GM12878 (cell line): ENCODE measurements around the gene FAM114A1. TPM values are rescaled to one million over a fixed set of nuclear protein-coding genes. Genes with fewer than 3 reads are reported as not detected.

Experiments used
- ASH2L ChIP-seq: fragments of 300-600, 200-600 bp; sonication (generic); IDR thresholded peaks from 2 replicates; pipeline ENCODE4 v1.6.1; 2017; ENCODE audit warnings: low read depth, mild to moderate bottlenecking, borderline replicate concordance
- ATF2 ChIP-seq: IDR thresholded peaks from 2 replicates; pipeline ENCODE4 v1.6.1; 2012; ENCODE audit warnings: low read length, inconsistent platforms
- ATF7 ChIP-seq: fragments of 450-650 bp; IDR thresholded peaks from 2 replicates; pipeline ENCODE4 v1.6.1; 2016; ENCODE audit warnings: low read depth, mild to moderate bottlenecking
- CREM ChIP-seq: IDR thresholded peaks from 2 replicates; pipeline ENCODE4 v1.6.1; 2014; ENCODE audit warnings: antibody characterized with exemption, low read depth
- CTCF ChIP-seq, 3 experiments: IDR thresholded peaks in 2 of 3; conservative IDR thresholded peaks in 1 of 3; 2 replicates each; pipeline ENCODE4 v1.5.1; 2011; ENCODE audit warnings: low read depth in 3 of 3, low read length in 3 of 3, mild to moderate bottlenecking in 3 of 3, control low read depth in 2 of 3, moderate library complexity in 2 of 3, inconsistent platforms in 1 of 3, mixed read lengths in 1 of 3; ENCODE audit not compliant: control insufficient read depth in 2 of 3, insufficient read depth in 1 of 3; ENCODE audit errors: extremely low read depth in 1 of 3
- ESRRA ChIP-seq: IDR thresholded peaks from 2 replicates; pipeline ENCODE4 v1.6.1; 2012; ENCODE audit warnings: mild to moderate bottlenecking, low read length, improper control_type of control experiment
- EZH2 ChIP-seq: IDR thresholded peaks from 2 replicates; pipeline ENCODE4 v1.6.1; 2012; ENCODE audit warnings: low read depth, mild to moderate bottlenecking, control low read depth, inconsistent platforms, low read length, borderline replicate concordance; ENCODE audit not compliant: control insufficient read depth
- HCFC1 ChIP-seq: fragments of 150-350 bp; IDR thresholded peaks from 2 replicates; pipeline ENCODE4 v1.6.1; 2014; ENCODE audit warnings: low read length
- JUNB ChIP-seq: IDR thresholded peaks from 2 replicates; pipeline ENCODE4 v1.6.1; 2016; ENCODE audit warnings: antibody characterized with exemption, mild to moderate bottlenecking
- LARP7 ChIP-seq: fragments of 450-650 bp; IDR thresholded peaks from 2 replicates; pipeline ENCODE4 v1.6.1; 2017; ENCODE audit warnings: mild to moderate bottlenecking
- MYC ChIP-seq: IDR thresholded peaks from 2 replicates; pipeline ENCODE4 v1.6.1; 2011; ENCODE audit warnings: mild to moderate bottlenecking, low read length, moderate library complexity, inconsistent platforms; ENCODE audit not compliant: insufficient read depth, insufficient replicate concordance, insufficient read length, severe bottlenecking
- NR2C1 ChIP-seq: fragments of 450-650 bp; IDR thresholded peaks from 2 replicates; pipeline ENCODE4 v1.6.1; 2017; ENCODE audit warnings: antibody characterized with exemption, mild to moderate bottlenecking, moderate library complexity
- NR2C2 ChIP-seq: IDR thresholded peaks from 2 replicates; pipeline ENCODE4 v1.6.1; 2011; ENCODE audit warnings: borderline replicate concordance, low read depth; ENCODE audit not compliant: control insufficient read depth, insufficient read length
- NRF1 ChIP-seq: conservative IDR thresholded peaks from 2 replicates; pipeline ENCODE4 v1.6.1; 2011; ENCODE audit warnings: mild to moderate bottlenecking, low read depth, low read length, improper control_type of control experiment
- PAX5 ChIP-seq: IDR thresholded peaks from 2 replicates; pipeline ENCODE4 v1.6.1; 2011; ENCODE audit warnings: low read depth, low read length, borderline replicate concordance
- PBX3 ChIP-seq: IDR thresholded peaks from 2 replicates; pipeline ENCODE4 v1.6.1; 2011; ENCODE audit warnings: mild to moderate bottlenecking, low read depth, low read length, moderate library complexity; ENCODE audit not compliant: insufficient replicate concordance
- PML ChIP-seq: IDR thresholded peaks from 2 replicates; pipeline ENCODE4 v1.6.1; 2012; ENCODE audit warnings: low read length, inconsistent platforms
- POLR2A ChIP-seq: IDR thresholded peaks from 2 replicates; pipeline ENCODE4 v1.6.1; 2011; ENCODE audit warnings: low read depth, mild to moderate bottlenecking, low read length
- POLR2AphosphoS2 ChIP-seq: IDR thresholded peaks from 2 replicates; pipeline ENCODE4 v1.6.1; 2011; ENCODE audit warnings: low read depth, mild to moderate bottlenecking, low read length, improper control_type of control experiment, moderate library complexity
- SIX5 ChIP-seq: IDR thresholded peaks from 2 replicates; pipeline ENCODE4 v1.6.1; 2011; ENCODE audit warnings: mild to moderate bottlenecking, low read depth, low read length, moderate library complexity; ENCODE audit not compliant: severe bottlenecking
- SKIL ChIP-seq: fragments of 450-650 bp; IDR thresholded peaks from 2 replicates; pipeline ENCODE4 v1.6.1; 2017; ENCODE audit warnings: mild to moderate bottlenecking, low read depth, inconsistent platforms; ENCODE audit not compliant: poor library complexity, severe bottlenecking
- SMAD5 ChIP-seq: IDR thresholded peaks from 2 replicates; pipeline ENCODE4 v1.6.1; 2016; ENCODE audit warnings: antibody characterized with exemption, low read depth
- SREBF1 ChIP-seq: IDR thresholded peaks from 2 replicates; pipeline ENCODE4 v1.6.1; 2012; ENCODE audit warnings: mild to moderate bottlenecking, low read length
- STAT3 ChIP-seq: IDR thresholded peaks from 2 replicates; pipeline ENCODE4 v1.6.1; 2011; ENCODE audit warnings: low read depth, low read length, improper control_type of control experiment
- TCF12 ChIP-seq: IDR thresholded peaks from 2 replicates; pipeline ENCODE4 v1.6.1; 2011; ENCODE audit warnings: low read depth, mild to moderate bottlenecking, low read length
- WRNIP1 ChIP-seq: IDR thresholded peaks from 2 replicates; pipeline ENCODE4 v1.6.1; 2011; ENCODE audit warnings: low read depth, low read length, improper control_type of control experiment, borderline replicate concordance
- YY1 ChIP-seq: IDR thresholded peaks from 2 replicates; pipeline ENCODE4 v1.6.1; 2011; ENCODE audit warnings: low read depth, mild to moderate bottlenecking, low read length
- ZNF217 ChIP-seq: fragments of 450-650 bp; IDR thresholded peaks from 2 replicates; pipeline ENCODE4 v1.6.1; 2017; ENCODE audit warnings: antibody characterized with exemption, mild to moderate bottlenecking
- polyA plus RNA-seq, 11 experiments: library from polyadenylated mRNA; depleted of rRNA in 4 of 11; unstranded in 6 of 11; stranded (reverse) in 5 of 11; fragments of >200 nt; fragmentation: Nextera tagmentation in 4 of 11; fragmentation: Illumina TruSeq in 1 of 11; extraction: Ambion mirVana in 4 of 11; extraction: Trizol in 1 of 11; gene quantifications; 1 replicate in 1 of 11; 2 replicates in 10 of 11; pipeline versions ENCODE4 v1.2.1 to v1.2.3, GENCODE V29; 2011 to 2016; ENCODE audit warnings: inconsistent platforms in 2 of 11, missing spikeins in 2 of 11, low read depth in 1 of 11
- total RNA-seq, 4 experiments: library from RNA; depleted of rRNA in 3 of 4; stranded (reverse); fragments of >200 nt in 3 of 4; fragmentation: Illumina TruSeq in 1 of 4; extraction: Trizol in 1 of 4; gene quantifications; 2 replicates each; pipeline versions ENCODE4 v1.2.1 to v1.2.3, GENCODE V29; 2013 to 2021

Gene FAM114A1
- total and polyA plus RNA-seq, 10 of the 15 experiments (the other 5 are each of a cell fraction or from before 2014, with no cell fraction given), result 1.3 to 6.2 (median 3.9) TPM

GRCh38 chr4:38889143-38889542 lies 21.5 kb downstream of the FAM114A1 start (continued):
- TF ChIP-seq CTCF (IDR thresholded peaks at IDR 0.05 in 2 of 3, conservative IDR thresholded peaks at IDR 0.05 in 1 of 3; ENCODE audit: control insufficient read depth in 2 of 3, extremely low read depth in 1 of 3, insufficient read depth in 1 of 3, low read depth in 3 of 3, low read length in 3 of 3), result no peak
- no peak for TF ChIP-seq SIX5
- no peak for TF ChIP-seq PBX3
- TF ChIP-seq TCF12, result no peak
- TF ChIP-seq SREBF1, result no peak
- peak; percentile 93 for TF ChIP-seq ATF7
- peak; percentile 66 for TF ChIP-seq ATF2
- no peak for TF ChIP-seq NRF1
- TF ChIP-seq NR2C1, result no peak
- TF ChIP-seq LARP7, result no peak
- no peak for TF ChIP-seq NR2C2
- no peak for TF ChIP-seq POLR2AphosphoS2
- no peak for TF ChIP-seq PAX5
- TF ChIP-seq MYC, result no peak
- TF ChIP-seq YY1, result no peak
- 0 out of 2 replicates have a peak, but pooled peaks have one; percentile 65 for TF ChIP-seq ZNF217
- TF ChIP-seq HCFC1, result no peak
- 0 out of 2 replicates have a peak, but pooled peaks have one; percentile 41 for TF ChIP-seq PML
- no peak for TF ChIP-seq WRNIP1
- no peak for TF ChIP-seq ESRRA
- peak; percentile 84 for TF ChIP-seq SKIL
- TF ChIP-seq JUNB, result peak; percentile 89
- TF ChIP-seq STAT3, result no peak
- TF ChIP-seq EZH2, result no peak
- no peak for TF ChIP-seq POLR2A
- no peak for TF ChIP-seq ASH2L
- peak; percentile 62 for TF ChIP-seq CREM
- TF ChIP-seq SMAD5, result no peak
